SK-N-SH treated with all-trans-retinoic acid at 6 μM for 48 hours (cell line): ENCODE measurements around the gene SDK1.
A peak's percentile ranks its signal among the peaks of the same experiment; 100 is the strongest.

ENCODE experiments used
- ATAC-seq: fragments of 200-7000 bp; cut with Tn5 transposase; 3 replicates; pipeline ENCODE4 v1.9.1; 2020; ENCODE audit warnings: mild to moderate bottlenecking, moderate library complexity
- ARNTL ChIP-seq: fragments of 450-650 bp; formaldehyde crosslinking; IDR thresholded peaks from 2 replicates; pipeline ENCODE4 v1.5.0; 2020; ENCODE audit warnings: low read depth, mild to moderate bottlenecking, moderate library complexity, borderline replicate concordance
- BACH2 ChIP-seq: fragments of 250-450 bp; sonication (Bioruptor Pico); IDR thresholded peaks from 2 replicates; pipeline ENCODE4 v1.9.0; 2021; ENCODE audit warnings: mild to moderate bottlenecking, borderline replicate concordance
- CREB5 ChIP-seq: fragments of 250-450 bp; sonication (Bioruptor Pico); IDR thresholded peaks from 2 replicates; pipeline ENCODE4 v1.5.1; 2020; ENCODE audit warnings: low read depth, mild to moderate bottlenecking, moderate library complexity
- CSDC2 ChIP-seq: fragments of 250-450 bp; sonication (Bioruptor Pico); IDR thresholded peaks from 2 replicates; pipeline ENCODE4 v1.5.0; 2020; ENCODE audit warnings: mild to moderate bottlenecking, moderate library complexity
- CSRNP3 ChIP-seq: fragments of 250-450 bp; sonication (Bioruptor Pico); IDR thresholded peaks from 2 replicates; pipeline ENCODE4 v1.5.1; 2021; ENCODE audit warnings: mild to moderate bottlenecking, moderate library complexity
- ESRRG ChIP-seq: fragments of 250-450 bp; sonication (Bioruptor Pico); IDR thresholded peaks from 2 replicates; pipeline ENCODE4 v1.6.1; 2021; ENCODE audit warnings: mild to moderate bottlenecking
- GLIS3 ChIP-seq: fragments of 250-450 bp; sonication (Bioruptor Pico); IDR thresholded peaks from 2 replicates; pipeline ENCODE4 v1.5.0; 2020; ENCODE audit warnings: mild to moderate bottlenecking, moderate library complexity
- ISL1 ChIP-seq: fragments of 250-450 bp; sonication (Bioruptor Pico); IDR thresholded peaks from 2 replicates; pipeline ENCODE4 v2.1.2; 2022; ENCODE audit warnings: mild to moderate bottlenecking, moderate library complexity
- PPARA ChIP-seq: fragments of 250-450 bp; sonication (Bioruptor Pico); IDR thresholded peaks from 2 replicates; pipeline ENCODE4 v1.5.0; 2020; ENCODE audit warnings: mild to moderate bottlenecking, borderline replicate concordance
- RARB ChIP-seq: fragments of 250-450 bp; sonication (Bioruptor Pico); IDR thresholded peaks from 2 replicates; pipeline ENCODE4 v1.8.0; 2021; ENCODE audit warnings: mild to moderate bottlenecking, moderate library complexity
- SNAI2 ChIP-seq: fragments of 250-450 bp; sonication (Bioruptor Pico); IDR thresholded peaks from 2 replicates; pipeline ENCODE4 v1.5.0; 2020; ENCODE audit warnings: mild to moderate bottlenecking, moderate library complexity
- TCF4 ChIP-seq: fragments of 250-450 bp; sonication (Bioruptor Pico); IDR thresholded peaks from 2 replicates; pipeline ENCODE4 v1.8.0; 2021; ENCODE audit warnings: mild to moderate bottlenecking, moderate library complexity, borderline replicate concordance
- TOX ChIP-seq: fragments of 250-450 bp; sonication (Bioruptor Pico); IDR thresholded peaks from 2 replicates; pipeline ENCODE4 v1.8.0; 2021; ENCODE audit warnings: mild to moderate bottlenecking, moderate library complexity, borderline replicate concordance
- TSHZ2 ChIP-seq: fragments of 250-450 bp; sonication (Bioruptor Pico); IDR thresholded peaks from 2 replicates; pipeline ENCODE4 v1.5.0; 2020; ENCODE audit warnings: mild to moderate bottlenecking, moderate library complexity
- ZC3H10 ChIP-seq: fragments of 250-450 bp; sonication (Bioruptor Pico); IDR thresholded peaks from 2 replicates; pipeline ENCODE4 v1.5.1; 2021; ENCODE audit warnings: mild to moderate bottlenecking, moderate library complexity
- ZFP3 ChIP-seq: fragments of 250-450 bp; sonication (Bioruptor Pico); IDR thresholded peaks from 2 replicates; pipeline ENCODE4 v1.5.0; 2020; ENCODE audit warnings: mild to moderate bottlenecking, moderate library complexity
- ZFP30 ChIP-seq: fragments of 450-650 bp; formaldehyde crosslinking; IDR thresholded peaks from 2 replicates; pipeline ENCODE4 v1.5.0; 2022; ENCODE audit warnings: mild to moderate bottlenecking, moderate library complexity
- ZNF565 ChIP-seq: fragments of 450-650 bp; formaldehyde crosslinking; conservative IDR thresholded peaks from 2 replicates; pipeline ENCODE4 v1.5.0; 2020; ENCODE audit warnings: low read depth, mild to moderate bottlenecking, moderate library complexity
- ZNF70 ChIP-seq: fragments of 450-650 bp; formaldehyde crosslinking; IDR thresholded peaks from 2 replicates; pipeline ENCODE4 v1.5.0; 2020; ENCODE audit warnings: mild to moderate bottlenecking, moderate library complexity
- ZNF8 ChIP-seq: fragments of 450-650 bp; formaldehyde crosslinking; IDR thresholded peaks from 2 replicates; pipeline ENCODE4 v1.5.0; 2020; ENCODE audit warnings: mild to moderate bottlenecking, moderate library complexity
- TF ChIP-seq, protein P1 (sequence below): fragments of 250-450 bp; sonication (Bioruptor Pico); IDR thresholded peaks from 2 replicates; pipeline ENCODE4 v1.8.0; 2020; ENCODE audit warnings: mild to moderate bottlenecking, moderate library complexity, borderline replicate concordance
- TF ChIP-seq, protein P2 (sequence below): fragments of 250-450 bp; sonication (Bioruptor Pico); IDR thresholded peaks from 2 replicates; pipeline ENCODE4 v1.8.0; 2021; ENCODE audit warnings: low read depth, mild to moderate bottlenecking, moderate library complexity, borderline replicate concordance

SDK1 gene

DNA sequence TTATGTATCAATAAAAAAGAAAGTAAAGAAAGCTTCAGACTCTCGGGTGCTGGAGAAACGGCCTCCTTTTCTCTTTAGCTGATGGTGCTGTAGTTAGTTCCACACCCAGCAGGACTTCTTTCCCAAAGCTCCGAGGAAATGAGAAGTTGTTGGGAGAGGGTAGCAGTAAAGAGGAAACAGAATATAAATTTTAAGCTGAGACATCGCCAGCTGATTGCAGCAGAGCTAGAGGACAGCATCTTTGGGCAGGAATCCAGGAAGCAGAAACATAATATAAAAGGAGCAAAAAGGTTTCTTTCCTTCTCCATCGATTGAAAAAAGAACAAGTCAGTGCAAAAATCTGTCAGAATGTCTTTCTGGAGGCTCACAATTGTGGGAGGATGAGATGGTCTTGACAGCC lies 764.1 kb downstream of the SDK1 start:
- ATAC-seq, result no peak
- TF ChIP-seq CSDC2 (CRISPR knock-in tag) (no peak), ZC3H10 (no peak), ZNF565 (CRISPR knock-in tag) (no peak)

DNA sequence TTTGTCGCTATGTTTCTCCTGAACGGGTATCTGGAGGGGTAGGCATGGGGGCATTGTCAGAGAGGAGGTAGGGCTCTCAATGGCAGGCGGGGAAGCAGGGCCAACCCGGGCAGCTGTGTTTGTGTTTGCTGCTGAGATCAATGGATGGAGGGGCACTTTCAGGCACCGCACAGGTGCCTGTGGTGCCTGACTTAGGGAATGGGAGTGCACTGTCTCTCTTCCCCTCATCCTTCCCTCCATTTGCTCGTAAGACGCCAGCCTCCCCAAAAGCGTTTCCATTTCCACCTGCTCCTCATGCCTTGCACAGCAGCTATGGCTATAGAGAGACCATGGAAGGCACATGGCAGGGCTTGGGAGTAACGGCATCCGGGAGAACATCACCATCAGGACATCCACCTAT lies 765.2 kb downstream of the SDK1 start:
- no peak for TF ChIP-seq CREB5 (CRISPR knock-in tag)
- no peak for TF ChIP-seq ZNF565 (CRISPR knock-in tag)
- no peak for TF ChIP-seq ZC3H10
- no peak for TF ChIP-seq ZNF70 (CRISPR knock-in tag)
- TF ChIP-seq ESRRG (CRISPR knock-in tag), result no peak
- no peak for TF ChIP-seq PPARA (CRISPR knock-in tag)
- no peak for TF ChIP-seq ZFP3
- no peak for TF ChIP-seq TSHZ2 (CRISPR knock-in tag)
- TF ChIP-seq CSRNP3, result no peak
- no peak for TF ChIP-seq SNAI2 (CRISPR knock-in tag)
- no peak for TF ChIP-seq TOX (CRISPR knock-in tag)
- no peak for TF ChIP-seq TCF4 (CRISPR knock-in tag)
- no peak for TF ChIP-seq CSDC2 (CRISPR knock-in tag)
- TF ChIP-seq ZFP30 (CRISPR knock-in tag), result no peak
- no peak for TF ChIP-seq ARNTL (CRISPR knock-in tag)
- TF ChIP-seq BACH2 (CRISPR knock-in tag), result no peak
- no peak for TF ChIP-seq ZNF8
- ATAC-seq, result no peak

DNA sequence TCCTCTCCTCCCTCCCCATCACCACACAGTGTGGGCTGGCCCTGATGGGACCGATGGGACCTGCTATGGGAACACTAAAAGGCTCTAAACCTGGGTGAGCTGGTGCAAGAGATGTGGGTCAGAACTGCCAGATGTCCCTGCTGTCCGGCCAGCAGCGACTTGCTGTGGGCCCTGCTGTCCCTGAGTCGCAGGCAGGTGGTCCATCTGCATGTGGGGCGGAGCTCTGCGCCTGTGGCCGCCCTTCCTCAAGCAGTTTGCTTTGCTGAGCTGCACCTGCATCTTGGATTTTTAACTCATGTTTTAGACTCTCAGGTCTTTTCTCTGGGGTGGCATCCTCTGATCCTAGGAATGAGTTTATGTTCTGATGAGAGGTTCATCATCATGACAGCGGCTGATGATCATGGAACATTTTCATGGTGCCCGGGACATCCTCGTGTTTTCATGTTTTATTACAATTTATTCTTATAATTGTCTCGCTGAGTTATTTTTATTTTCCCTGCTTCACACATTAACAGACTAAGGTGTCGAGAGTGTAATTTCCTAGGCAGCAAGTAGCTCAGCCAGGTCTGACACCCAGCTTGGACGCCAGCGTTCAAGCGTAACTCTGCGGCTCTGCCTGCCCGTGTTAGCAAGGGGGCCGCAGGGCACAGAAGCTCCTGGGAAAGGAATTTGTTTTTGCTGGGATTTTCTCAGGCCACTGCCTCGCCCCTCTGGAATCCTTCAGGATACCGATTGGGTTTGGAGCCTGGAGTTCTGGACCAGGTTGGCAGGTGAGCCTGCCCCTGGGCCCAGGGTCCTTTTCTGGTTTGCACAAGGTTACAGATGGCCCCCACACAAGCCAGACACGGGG lies 765.8 kb downstream of the SDK1 start:
- no peak for ATAC-seq
- no peak for TF ChIP-seq CSDC2 (CRISPR knock-in tag)

GRCh38 chr7:4067476-4067760 lies 766.4 kb downstream of the SDK1 start:
- ATAC-seq, result no peak
- TF ChIP-seq CSDC2 (CRISPR knock-in tag), result no peak
- 0 out of 2 replicates have a peak, but pooled peaks have one; percentile 7 for TF ChIP-seq ISL1 (CRISPR knock-in tag)
- TF ChIP-seq, all 23 proteins: peak for 1

GRCh38 chr7:4067874-4068273 lies 766.8 kb downstream of the SDK1 start:
- no peak for ATAC-seq
- TF ChIP-seq GLIS3, result no peak
- no peak for TF ChIP-seq TOX (CRISPR knock-in tag)
- TF ChIP-seq, protein P1, sequence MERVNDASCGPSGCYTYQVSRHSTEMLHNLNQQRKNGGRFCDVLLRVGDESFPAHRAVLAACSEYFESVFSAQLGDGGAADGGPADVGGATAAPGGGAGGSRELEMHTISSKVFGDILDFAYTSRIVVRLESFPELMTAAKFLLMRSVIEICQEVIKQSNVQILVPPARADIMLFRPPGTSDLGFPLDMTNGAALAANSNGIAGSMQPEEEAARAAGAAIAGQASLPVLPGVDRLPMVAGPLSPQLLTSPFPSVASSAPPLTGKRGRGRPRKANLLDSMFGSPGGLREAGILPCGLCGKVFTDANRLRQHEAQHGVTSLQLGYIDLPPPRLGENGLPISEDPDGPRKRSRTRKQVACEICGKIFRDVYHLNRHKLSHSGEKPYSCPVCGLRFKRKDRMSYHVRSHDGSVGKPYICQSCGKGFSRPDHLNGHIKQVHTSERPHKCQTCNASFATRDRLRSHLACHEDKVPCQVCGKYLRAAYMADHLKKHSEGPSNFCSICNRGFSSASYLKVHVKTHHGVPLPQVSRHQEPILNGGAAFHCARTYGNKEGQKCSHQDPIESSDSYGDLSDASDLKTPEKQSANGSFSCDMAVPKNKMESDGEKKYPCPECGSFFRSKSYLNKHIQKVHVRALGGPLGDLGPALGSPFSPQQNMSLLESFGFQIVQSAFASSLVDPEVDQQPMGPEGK, result no peak
- no peak for TF ChIP-seq CREB5 (CRISPR knock-in tag)
- TF ChIP-seq, protein P2, sequence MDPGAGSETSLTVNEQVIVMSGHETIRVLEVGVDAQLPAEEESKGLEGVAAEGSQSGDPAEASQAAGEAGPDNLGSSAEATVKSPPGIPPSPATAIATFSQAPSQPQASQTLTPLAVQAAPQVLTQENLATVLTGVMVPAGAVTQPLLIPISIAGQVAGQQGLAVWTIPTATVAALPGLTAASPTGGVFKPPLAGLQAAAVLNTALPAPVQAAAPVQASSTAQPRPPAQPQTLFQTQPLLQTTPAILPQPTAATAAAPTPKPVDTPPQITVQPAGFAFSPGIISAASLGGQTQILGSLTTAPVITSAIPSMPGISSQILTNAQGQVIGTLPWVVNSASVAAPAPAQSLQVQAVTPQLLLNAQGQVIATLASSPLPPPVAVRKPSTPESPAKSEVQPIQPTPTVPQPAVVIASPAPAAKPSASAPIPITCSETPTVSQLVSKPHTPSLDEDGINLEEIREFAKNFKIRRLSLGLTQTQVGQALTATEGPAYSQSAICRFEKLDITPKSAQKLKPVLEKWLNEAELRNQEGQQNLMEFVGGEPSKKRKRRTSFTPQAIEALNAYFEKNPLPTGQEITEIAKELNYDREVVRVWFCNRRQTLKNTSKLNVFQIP (CRISPR knock-in tag), result no peak
- TF ChIP-seq ZFP3, result no peak
- no peak for TF ChIP-seq RARB (CRISPR knock-in tag)
- TF ChIP-seq CSDC2 (CRISPR knock-in tag), result no peak
